HuH-7.5 (cell line): ENCODE results near the gene FOLR2.
"Not testable (repeated sequence)": the region's sequence is repeated elsewhere in the genome, so short reads cannot be mapped to it uniquely, and the experiment has no call there.

ENCODE experiments used
- DNase-seq: peaks from one replicate; pipeline ENCODE4 v3.0.0; 2011; ENCODE audit warnings: low spot score

The FOLR2 gene

DNA sequence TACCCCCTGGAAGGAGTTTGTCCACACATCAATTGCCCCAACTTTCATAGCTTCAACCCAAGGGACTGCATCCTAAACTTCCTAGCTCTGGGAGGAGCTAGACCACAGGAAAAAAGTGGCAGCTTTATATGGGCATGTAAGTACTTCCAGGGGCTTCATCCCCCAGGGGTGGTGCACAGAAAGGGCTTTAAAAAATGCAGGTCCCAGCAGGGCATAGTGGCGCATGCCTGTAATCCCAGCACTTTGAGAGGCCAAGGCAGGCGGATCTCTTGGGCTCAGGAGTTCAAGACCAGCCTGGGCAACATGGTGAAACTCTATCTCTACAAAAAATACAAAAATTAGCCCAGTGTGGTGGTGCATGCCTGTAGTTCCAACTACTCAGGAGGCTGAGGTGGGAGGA, 9.8 kb upstream of the FOLR2 start:
- DNase-seq, result not testable (repeated sequence)

- no peak for DNase-seq
These were observed 8.3 kb upstream of the FOLR2 start for GRCh38 chr11:72208281-72208680.

DNA sequence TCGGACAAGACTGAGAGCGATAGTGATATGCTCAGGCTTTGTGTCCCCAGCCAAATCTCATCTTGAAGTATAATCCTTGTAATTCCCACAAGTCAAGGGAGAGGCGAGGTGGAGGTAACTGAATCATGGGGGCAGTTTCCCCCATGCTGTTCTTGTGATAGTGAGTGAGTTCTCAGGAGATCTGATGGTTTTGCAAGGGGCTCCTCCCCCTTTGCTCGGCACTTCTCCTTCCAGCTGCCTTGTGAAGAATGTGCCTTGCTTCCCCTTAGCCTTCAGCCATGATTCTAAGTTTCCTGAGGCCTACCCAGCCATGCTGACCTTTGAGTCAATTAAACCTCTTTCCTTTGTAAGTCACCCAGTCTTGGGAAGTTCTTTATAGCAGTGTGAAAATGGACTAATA, 7.5 kb upstream of the FOLR2 start:
- no peak for DNase-seq

DNA sequence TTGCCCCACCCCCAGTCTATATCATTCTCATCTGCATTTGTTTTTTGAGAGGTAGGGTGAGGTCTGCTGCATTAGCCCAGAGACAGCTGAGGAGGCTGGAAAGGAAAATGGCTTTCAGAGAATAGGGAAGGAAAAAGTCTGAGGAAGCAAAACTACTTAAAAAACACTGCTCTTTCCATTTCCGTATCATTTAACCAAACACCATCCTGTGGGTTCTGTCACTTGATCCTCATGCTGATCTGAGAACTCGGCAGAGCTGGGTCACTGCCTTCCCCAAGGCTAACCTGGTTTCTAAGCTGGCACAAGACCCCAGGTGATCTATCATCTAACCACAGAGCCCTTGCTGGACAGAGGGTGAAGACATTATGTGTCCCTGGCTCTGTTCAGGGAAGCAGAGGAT, 1.2 kb downstream of the FOLR2 start:
- DNase-seq, result no peak

- no peak for DNase-seq
These were observed 1.7 kb downstream of the FOLR2 start for GRCh38 chr11:72218251-72218745.

- DNase-seq, result no peak
These were observed 4.2 kb downstream of the FOLR2 start for GRCh38 chr11:72220696-72221363.

DNA sequence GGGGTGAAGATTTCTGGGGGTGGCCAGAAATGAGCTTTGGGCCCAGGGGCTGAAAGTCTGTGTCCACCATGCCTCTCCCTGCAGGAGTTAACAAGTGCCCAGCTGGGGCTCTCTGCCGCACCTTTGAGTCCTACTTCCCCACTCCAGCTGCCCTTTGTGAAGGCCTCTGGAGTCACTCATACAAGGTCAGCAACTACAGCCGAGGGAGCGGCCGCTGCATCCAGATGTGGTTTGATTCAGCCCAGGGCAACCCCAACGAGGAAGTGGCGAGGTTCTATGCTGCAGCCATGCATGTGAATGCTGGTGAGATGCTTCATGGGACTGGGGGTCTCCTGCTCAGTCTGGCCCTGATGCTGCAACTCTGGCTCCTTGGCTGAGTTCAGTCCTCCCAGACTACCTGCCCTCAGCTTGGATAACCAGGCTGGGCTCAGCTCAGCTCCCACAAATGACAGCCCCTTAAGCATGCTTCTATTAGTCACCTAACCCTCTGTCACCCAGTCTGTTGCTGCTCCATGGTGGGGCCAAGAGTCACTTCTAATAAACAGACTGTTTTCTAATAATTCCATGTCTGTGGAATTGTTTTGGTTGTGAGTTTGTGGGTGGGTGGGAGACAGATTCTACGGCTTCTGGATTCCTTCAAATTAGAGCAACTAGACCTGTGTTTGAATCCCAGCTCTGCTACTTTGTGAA, 4.9 kb downstream of the FOLR2 start:
- DNase-seq, result no peak

DNA sequence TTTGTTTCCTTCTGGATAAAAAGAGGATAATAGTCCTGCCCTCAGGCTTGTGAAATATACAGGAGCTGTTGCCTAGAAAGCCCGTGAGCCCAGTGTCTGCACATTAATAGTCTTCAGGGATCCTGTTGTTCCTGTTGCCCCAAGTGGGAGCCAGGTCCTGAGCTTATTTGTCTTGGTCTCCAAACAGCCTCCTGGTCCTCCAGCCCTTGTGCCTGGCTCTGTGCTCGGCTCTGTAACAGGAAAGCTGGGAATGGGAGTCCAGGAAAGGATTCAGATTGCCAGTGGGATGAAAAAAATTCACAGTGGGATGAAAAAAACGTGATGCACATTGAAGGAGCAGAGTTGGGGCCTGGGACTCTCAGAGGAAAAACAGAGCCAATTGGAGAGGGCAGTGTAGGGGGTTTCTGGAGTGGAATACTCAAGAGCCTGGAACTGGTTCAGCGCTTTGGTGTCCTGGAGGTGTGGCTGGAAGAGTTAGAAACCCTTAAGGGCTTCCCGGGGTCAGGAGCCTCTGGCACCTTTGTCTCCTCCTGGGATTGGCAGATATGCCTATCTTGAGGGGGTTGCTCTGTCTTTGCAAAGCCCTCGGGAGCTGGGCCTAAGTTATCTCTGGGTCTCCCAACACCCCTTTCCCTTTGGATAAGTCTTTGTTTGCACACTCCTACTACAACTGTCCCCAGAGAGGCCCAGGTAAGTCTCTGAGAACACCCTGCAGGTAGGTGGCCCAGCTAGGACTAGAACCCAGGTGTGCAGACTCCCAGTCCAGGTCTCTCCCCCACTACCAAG, 5.7 kb downstream of the FOLR2 start:
- DNase-seq, result no peak

GRCh38 chr11:72222907-72223614, 6.5 kb downstream of the FOLR2 start:
- no peak for DNase-seq

- DNase-seq, result no peak
These were observed 7.3 kb downstream of the FOLR2 start for GRCh38 chr11:72223615-72224563.

DNA sequence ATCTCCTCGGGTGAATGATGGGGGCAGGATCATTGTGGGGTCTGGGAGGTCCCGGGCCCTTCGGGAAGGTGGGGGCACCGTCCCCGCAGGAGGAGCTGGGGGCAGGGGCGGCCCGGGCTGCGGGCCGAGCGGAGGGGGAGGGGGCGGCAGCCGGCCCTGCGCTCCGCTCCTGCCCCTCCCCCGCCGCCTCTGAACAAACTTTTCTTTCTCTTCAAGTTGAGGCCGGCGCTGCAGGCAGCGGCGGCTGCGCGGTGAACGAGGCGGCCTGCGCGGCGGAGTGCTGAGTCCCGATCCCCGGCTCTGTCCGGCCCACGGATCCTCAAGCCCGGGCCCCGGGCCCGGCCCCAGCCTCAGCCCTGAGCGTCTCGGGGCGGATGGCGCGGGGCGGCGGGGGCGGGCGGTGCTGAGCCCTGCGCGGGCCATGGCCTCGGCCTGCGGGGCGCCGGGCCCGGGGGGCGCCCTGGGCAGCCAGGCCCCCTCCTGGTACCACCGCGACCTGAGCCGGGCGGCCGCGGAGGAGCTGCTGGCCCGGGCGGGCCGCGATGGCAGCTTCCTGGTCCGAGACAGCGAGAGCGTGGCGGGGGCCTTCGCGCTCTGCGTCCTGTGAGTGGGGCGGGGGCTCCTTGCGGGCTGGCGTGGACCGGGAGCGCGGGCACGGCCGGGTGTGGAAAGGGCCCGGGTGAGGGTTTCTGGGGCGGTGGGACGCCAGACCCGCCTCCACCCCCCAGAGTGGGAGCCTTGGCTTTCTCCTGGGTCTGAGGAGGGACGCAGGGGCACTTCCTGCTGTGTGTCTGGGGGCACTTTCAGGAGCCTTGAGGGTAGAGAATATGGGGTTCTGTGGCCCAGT, 8.2 kb downstream of the FOLR2 start, which contains the start of gene INPPL1:
Gene INPPL1 (plus strand): TSS at position 204 of the 847 bp plus-strand sequence. CDS start 218 bp downstream, at position 422.
- no peak for DNase-seq

- no peak for DNase-seq
These were observed 8.9 kb downstream of the FOLR2 start for GRCh38 chr11:72225411-72225951.

DNA sequence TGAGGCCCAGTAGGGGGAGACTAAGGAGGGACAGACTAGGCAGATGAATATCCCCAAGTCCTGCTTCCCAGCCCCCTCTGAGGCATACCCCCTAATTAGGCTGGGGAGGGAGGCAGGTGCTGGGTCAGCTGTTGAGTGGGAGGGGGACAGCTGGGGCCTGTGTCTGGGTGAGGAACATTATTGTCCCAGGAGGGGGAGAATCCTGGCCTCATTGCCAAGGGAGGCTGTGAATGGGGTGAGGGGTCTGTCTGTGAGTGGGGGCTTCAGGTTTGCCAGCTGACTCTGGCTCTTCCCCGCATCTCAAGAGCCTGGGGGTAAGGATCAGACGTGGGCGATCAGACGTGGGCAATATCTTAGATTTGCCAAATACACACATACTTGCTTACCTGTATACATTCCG, 10.1 kb downstream of the FOLR2 start:
- DNase-seq, result no peak

GRCh38 chr11:72227316-72228228, 11.0 kb downstream of the FOLR2 start:
- no peak for DNase-seq

DNA sequence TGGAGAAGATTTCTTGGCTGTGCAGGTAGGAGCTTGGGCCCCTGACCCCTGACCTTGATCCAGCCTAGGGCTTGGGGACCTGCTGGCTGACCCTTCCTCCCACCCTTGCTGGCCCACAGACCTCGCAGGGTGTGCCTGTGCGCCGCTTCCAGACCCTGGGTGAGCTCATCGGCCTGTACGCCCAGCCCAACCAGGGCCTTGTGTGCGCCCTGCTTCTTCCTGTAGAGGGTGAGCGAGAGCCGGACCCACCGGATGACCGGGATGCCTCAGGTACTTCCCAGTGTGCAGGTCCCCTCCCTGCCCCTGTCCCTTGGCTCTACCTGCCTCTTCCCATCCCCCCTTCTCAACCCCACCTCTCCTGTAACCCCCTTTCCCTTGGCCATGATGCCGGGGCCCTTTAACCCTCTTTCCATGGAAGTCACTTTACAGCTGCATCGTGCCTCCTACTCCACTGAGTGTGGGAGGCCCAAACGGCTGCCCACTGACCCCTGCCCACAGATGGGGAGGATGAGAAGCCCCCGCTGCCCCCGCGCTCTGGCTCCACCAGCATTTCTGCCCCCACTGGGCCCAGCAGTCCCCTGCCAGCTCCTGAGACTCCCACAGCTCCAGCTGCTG, 11.7 kb downstream of the FOLR2 start:
- DNase-seq, result no peak

DNA sequence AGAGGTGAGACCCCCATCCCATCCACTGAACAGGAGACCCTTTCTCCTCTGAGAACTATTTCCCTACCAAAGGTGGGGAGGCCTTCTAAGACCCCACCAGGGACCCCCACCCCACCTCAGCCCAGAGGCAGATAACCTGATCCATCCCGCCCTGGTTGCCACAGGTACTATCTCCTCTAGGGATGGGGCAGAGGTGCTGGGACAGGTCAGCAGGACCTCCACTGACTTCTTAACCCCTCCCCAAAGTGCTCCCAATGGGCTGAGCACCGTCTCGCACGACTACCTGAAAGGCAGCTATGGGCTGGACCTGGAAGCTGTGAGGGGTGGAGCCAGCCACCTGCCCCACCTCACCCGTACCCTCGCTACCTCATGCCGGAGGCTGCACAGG, 12.2 kb downstream of the FOLR2 start:
- DNase-seq, result no peak

DNA sequence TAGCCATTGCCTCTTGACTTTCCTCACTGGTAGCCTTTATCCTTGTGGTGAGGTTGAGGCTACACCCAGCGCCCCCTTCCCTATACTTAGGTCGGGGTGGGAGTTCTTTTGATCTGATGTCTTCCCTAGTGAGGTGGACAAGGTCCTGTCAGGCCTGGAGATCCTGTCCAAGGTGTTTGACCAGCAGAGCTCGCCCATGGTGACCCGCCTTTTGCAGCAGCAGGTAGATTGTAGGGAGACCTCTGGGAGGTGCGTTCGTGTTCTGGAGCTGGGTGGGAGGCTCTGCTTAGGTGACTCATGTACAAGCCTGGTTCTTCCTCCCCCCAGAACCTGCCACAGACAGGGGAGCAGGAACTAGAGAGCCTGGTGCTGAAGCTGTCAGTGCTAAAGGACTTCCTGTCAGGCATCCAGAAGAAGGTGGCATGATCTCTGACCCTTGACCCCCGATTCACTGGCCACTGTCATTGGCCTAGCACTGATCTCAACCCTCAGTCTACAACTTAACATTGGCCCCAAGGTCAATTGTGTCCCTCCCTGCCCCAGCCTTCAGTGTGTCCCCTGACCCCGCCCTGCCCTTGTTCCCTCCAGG, 12.8 kb downstream of the FOLR2 start:
- no peak for DNase-seq
